ENCODE results near the gene ANKDD1A. TPM values are rescaled to one million over a fixed set of nuclear protein-coding genes. Genes with fewer than 3 reads are reported as not detected.

ANKDD1A gene
- total RNA-seq, 1 donor from 2014 or later: 6.8 TPM

- H3K9me3 Mint-ChIP-seq (ENCODE audit: unreplicated experiment): no peaks in the 10 kb centered on the region
- DNase-seq: no peak
- H3K36me3 Mint-ChIP-seq (ENCODE audit: unreplicated experiment): peaks cover 4% of the 10 kb centered on the region
- no peak for TF ChIP-seq CTCF (IDR thresholded peaks at IDR 0.05; ENCODE audit: partially characterized antibody, unreplicated experiment)
- no peak overlapping the region for H3K4me3 Mint-ChIP-seq (ENCODE audit: unreplicated experiment)
- H3K27ac Mint-ChIP-seq (ENCODE audit: unreplicated experiment): no peak overlapping the region
- H3K4me1 Mint-ChIP-seq (ENCODE audit: low read depth, unreplicated experiment): no peaks in the 10 kb centered on the region
- no peaks in the 10 kb centered on the region for H3K27me3 Mint-ChIP-seq (ENCODE audit: unreplicated experiment)
These were observed 59.0 kb downstream of the ANKDD1A start for GRCh38 chr15:64970698-64971097.

DNA sequence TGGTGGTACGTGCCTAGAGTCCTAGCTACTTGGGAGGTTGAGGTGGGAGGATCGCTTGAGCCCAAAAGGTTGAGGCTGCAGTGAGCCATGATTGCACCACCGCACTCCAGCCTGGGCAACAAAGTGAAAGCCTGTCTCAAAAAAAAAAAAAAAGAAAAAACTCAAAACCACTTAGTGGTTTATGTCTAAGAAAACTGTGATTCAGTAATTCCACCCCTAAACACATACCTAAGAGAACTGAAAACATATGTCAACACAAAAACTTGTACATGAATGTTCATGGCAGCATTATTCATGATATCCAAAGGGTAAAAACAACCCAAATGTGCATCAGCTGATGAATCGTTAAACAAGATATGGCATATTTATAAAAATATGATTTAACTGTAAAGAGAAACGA, 63.7 kb downstream of the ANKDD1A start:
- no peak for TF ChIP-seq CTCF (IDR thresholded peaks at IDR 0.05; ENCODE audit: partially characterized antibody, unreplicated experiment)
- Mint-ChIP-seq H3K9me3 (ENCODE audit: unreplicated experiment) (no peaks in the 10 kb centered on the region), H3K27ac (ENCODE audit: unreplicated experiment) (no peak overlapping the region), H3K4me1 (ENCODE audit: low read depth, unreplicated experiment) (peaks cover 6% of the 10 kb centered on the region), H3K36me3 (ENCODE audit: unreplicated experiment) (peaks cover 4% of the 10 kb centered on the region), H3K27me3 (ENCODE audit: unreplicated experiment) (no peaks in the 10 kb centered on the region), H3K4me3 (ENCODE audit: unreplicated experiment) (no peak overlapping the region)
- no peak for DNase-seq

GRCh38 chr15:64979252-64979710, 67.6 kb downstream of the ANKDD1A start:
- Mint-ChIP-seq H3K27me3 (ENCODE audit: unreplicated experiment) (no peaks in the 10 kb centered on the region), H3K4me1 (ENCODE audit: low read depth, unreplicated experiment) (peaks cover 8% of the 10 kb centered on the region), H3K27ac (ENCODE audit: unreplicated experiment) (no peak overlapping the region), H3K4me3 (ENCODE audit: unreplicated experiment) (no peak overlapping the region), H3K9me3 (ENCODE audit: unreplicated experiment) (peaks cover 2% of the 10 kb centered on the region), H3K36me3 (ENCODE audit: unreplicated experiment) (no peaks in the 10 kb centered on the region)
- TF ChIP-seq CTCF (IDR thresholded peaks at IDR 0.05; ENCODE audit: partially characterized antibody, unreplicated experiment): no peak
- DNase-seq: no peak

DNA sequence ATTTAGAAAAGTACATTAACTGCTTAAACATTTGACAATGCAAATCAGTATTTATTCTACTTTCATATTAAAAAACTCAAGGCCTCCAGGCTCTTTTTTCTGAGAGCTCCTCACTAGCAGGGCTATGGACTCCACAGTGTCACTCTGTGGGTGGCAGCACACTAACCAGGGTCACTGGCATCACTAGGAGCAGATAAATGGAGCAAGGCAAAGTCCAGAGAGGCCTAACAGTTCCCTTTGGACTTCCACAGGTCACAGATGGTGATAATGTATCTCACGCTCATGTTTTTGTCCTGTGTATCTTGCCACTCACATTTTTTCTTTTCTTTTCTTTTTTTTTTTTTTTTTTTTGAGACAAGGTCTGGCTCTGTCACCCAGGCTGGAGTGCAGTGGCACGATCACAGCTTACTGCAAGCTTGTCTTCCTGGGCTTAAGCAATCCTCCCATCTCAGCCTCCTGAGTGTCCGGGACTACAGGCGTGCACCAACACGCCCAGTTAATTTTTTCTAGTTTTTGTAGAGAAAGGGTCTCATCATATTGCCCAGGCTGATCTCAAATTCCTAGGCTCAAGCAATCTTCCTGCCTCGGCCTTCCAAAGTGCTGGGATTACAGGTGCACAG, 70.2 kb downstream of the ANKDD1A start:
- no peak for DNase-seq
- Mint-ChIP-seq H3K9me3 (ENCODE audit: unreplicated experiment) (peaks cover 2% of the 10 kb centered on the region), H3K36me3 (ENCODE audit: unreplicated experiment) (no peaks in the 10 kb centered on the region), H3K27ac (ENCODE audit: unreplicated experiment) (no peak overlapping the region), H3K4me1 (ENCODE audit: low read depth, unreplicated experiment) (peaks cover 11% of the 10 kb centered on the region), H3K27me3 (ENCODE audit: unreplicated experiment) (peaks cover 2% of the 10 kb centered on the region), H3K4me3 (ENCODE audit: unreplicated experiment) (no peak overlapping the region)
- no peak for TF ChIP-seq CTCF (IDR thresholded peaks at IDR 0.05; ENCODE audit: partially characterized antibody, unreplicated experiment)

DNA sequence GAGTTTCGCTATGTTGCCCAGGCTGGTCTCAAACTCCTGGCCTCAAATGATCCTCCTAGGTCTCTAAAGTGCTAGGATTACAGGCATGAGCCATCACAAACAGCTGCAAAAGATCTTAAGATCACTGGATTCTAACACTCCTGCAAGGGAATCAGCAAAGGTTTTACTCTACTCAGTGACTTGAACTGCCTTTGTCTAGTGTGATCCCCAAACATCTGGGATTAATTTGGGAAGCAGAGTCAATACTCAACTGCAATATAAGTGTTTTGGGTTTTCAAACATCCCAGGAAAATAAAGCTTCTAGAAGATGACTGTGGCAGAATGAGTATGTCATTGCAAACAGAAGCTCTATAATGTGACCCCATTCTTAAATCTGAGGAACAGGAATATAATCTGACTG, 70.8 kb downstream of the ANKDD1A start:
- no peaks in the 10 kb centered on the region for H3K36me3 Mint-ChIP-seq (ENCODE audit: unreplicated experiment)
- H3K4me3 Mint-ChIP-seq (ENCODE audit: unreplicated experiment): no peak overlapping the region
- peaks cover 2% of the 10 kb centered on the region for H3K27me3 Mint-ChIP-seq (ENCODE audit: unreplicated experiment)
- peaks cover 2% of the 10 kb centered on the region for H3K9me3 Mint-ChIP-seq (ENCODE audit: unreplicated experiment)
- no peak overlapping the region for H3K27ac Mint-ChIP-seq (ENCODE audit: unreplicated experiment)
- H3K4me1 Mint-ChIP-seq (ENCODE audit: low read depth, unreplicated experiment): peaks cover 11% of the 10 kb centered on the region
- no peak for TF ChIP-seq CTCF (IDR thresholded peaks at IDR 0.05; ENCODE audit: partially characterized antibody, unreplicated experiment)
- no peak for DNase-seq

Data from glutamatergic neuron (in vitro differentiated cells).